Endothelial cell of umbilical vein (primary cell): Measurements from ENCODE around the gene TFF2. TPM values are rescaled to one million over a fixed set of nuclear protein-coding genes. Genes with fewer than 3 reads are reported as not detected.

Experiments used
- BruUV-seq: library from RNA; stranded (reverse); fragments of 400-500 nt; replicated peaks from 2 replicates; lab custom pipeline; 2021; lab: Mats Ljungman, UMichigan
- CTCF ChIA-PET: fragments of 300-600, 350-600 bp; sonication (Branson Sonifier 250); formaldehyde crosslinking; loops from one replicate; lab custom pipeline; 2021; ENCODE audit warnings: antibody characterized with exemption, inconsistent platforms; lab: Charles Lee
- POLR2A ChIA-PET: fragments of 300-600, 350-600 bp; sonication (Branson Sonifier 250); formaldehyde crosslinking; loops from one replicate; lab custom pipeline; 2021; ENCODE audit warnings: antibody characterized with exemption, inconsistent platforms; lab: Charles Lee
- DNase-seq: peaks from one replicate; pipeline ENCODE4 v3.0.0-alpha.2; 2011; ENCODE audit warnings: low read depth, low spot score
- FAIRE-seq: peaks from 2 replicates; lab custom pipeline; 2011; peaks lifted over from hg19 to GRCh38; lab: Jason Lieb, UNC
- H2AFZ ChIP-seq: 2 replicates; pipeline ENCODE4 v1.6.0; 2012; ENCODE audit warnings: low read depth, low read length, control low read depth, inconsistent platforms
- H3K27ac ChIP-seq: 2 replicates; pipeline ENCODE4 v1.5.1; 2011; ENCODE audit warnings: low read depth, mild to moderate bottlenecking, control low read depth, low read length, moderate library complexity; ENCODE audit not compliant: insufficient read depth
- H3K27me3 ChIP-seq, 2 experiments: 2 replicates each; pipeline versions ENCODE4 v1.6.0 to v1.6.1; 2011; ENCODE audit warnings: low read length in 2 of 2, mixed read lengths in 1 of 2; ENCODE audit not compliant: control insufficient read depth in 2 of 2, insufficient read depth in 2 of 2
- H3K36me3 ChIP-seq, 2 experiments: 2 replicates in 1 of 2; 3 replicates in 1 of 2; pipeline ENCODE4 v1.5.1; 2011; ENCODE audit warnings: low read length in 2 of 2, mild to moderate bottlenecking in 1 of 2, moderate library complexity in 1 of 2; ENCODE audit not compliant: control insufficient read depth in 2 of 2, insufficient read depth in 2 of 2; ENCODE audit errors: extremely low read depth in 1 of 2
- H3K4me1 ChIP-seq: 3 replicates; pipeline ENCODE4 v1.5.1; 2011; ENCODE audit warnings: mild to moderate bottlenecking, low read length; ENCODE audit not compliant: control insufficient read depth, insufficient read depth; ENCODE audit errors: extremely low read depth
- H3K4me2 ChIP-seq: 2 replicates; pipeline ENCODE4 v1.6.1; 2011; ENCODE audit warnings: low read length, control low read depth, mixed read lengths; ENCODE audit not compliant: insufficient read depth
- H3K4me3 ChIP-seq, 3 experiments: fragments of 200-600 bp in 1 of 3; sonication (generic), shearing (Covaris generic) in 1 of 3; replicated peaks in 1 of 3; 2 replicates each; pipeline ENCODE4 v1.5.1; 2011 to 2016; ENCODE audit warnings: control low read depth in 3 of 3, low read length in 3 of 3, mild to moderate bottlenecking in 2 of 3, inconsistent platforms in 1 of 3, low read depth in 1 of 3, moderate library complexity in 1 of 3; ENCODE audit not compliant: insufficient read depth in 1 of 3
- H3K79me2 ChIP-seq: 2 replicates; pipeline ENCODE4 v1.6.0; 2012; ENCODE audit warnings: low read length, inconsistent platforms; ENCODE audit not compliant: control insufficient read depth, insufficient read depth
- H3K9ac ChIP-seq: replicated peaks from 2 replicates; pipeline ENCODE3; 2011; ENCODE audit warnings: low read length, control low read depth; ENCODE audit not compliant: insufficient read depth; ENCODE audit errors: extremely low read depth
- H3K9me1 ChIP-seq: replicated peaks from 3 replicates; pipeline ENCODE4 v1.6.0; 2011; ENCODE audit warnings: mild to moderate bottlenecking, low read length; ENCODE audit not compliant: control insufficient read depth, insufficient read depth; ENCODE audit errors: extremely low read depth
- H3K9me3 ChIP-seq: replicated peaks from 2 replicates; pipeline ENCODE4 v1.5.1; 2012; ENCODE audit warnings: low read length, inconsistent platforms; ENCODE audit not compliant: control insufficient read depth, insufficient read depth
- H4K20me1 ChIP-seq: replicated peaks from 2 replicates; pipeline ENCODE3; 2011; ENCODE audit warnings: mild to moderate bottlenecking, low read length; ENCODE audit not compliant: control insufficient read depth, insufficient read depth; ENCODE audit errors: extremely low read depth
- CTCF ChIP-seq, 2 donors: IDR thresholded peaks; 1 replicate in 1 of 2; 2 replicates in 1 of 2; pipeline ENCODE4 v1.5.1; 2011; ENCODE audit warnings: low read length in 2 of 2, mild to moderate bottlenecking in 2 of 2, moderate library complexity in 2 of 2, control low read depth in 1 of 2, inconsistent platforms in 1 of 2, low read depth in 1 of 2; ENCODE audit not compliant: insufficient read depth in 1 of 2; ENCODE audit errors: extremely low read depth in 1 of 2
- EZH2 ChIP-seq: IDR thresholded peaks from 2 replicates; pipeline ENCODE4 v1.6.1; 2012; ENCODE audit warnings: borderline replicate concordance, low read depth, mild to moderate bottlenecking, moderate library complexity, low read length, inconsistent platforms; ENCODE audit not compliant: severe bottlenecking
- FOS ChIP-seq: IDR thresholded peaks from 2 replicates; pipeline ENCODE4 v1.6.1; 2011; ENCODE audit warnings: mild to moderate bottlenecking, low read length, moderate library complexity, borderline replicate concordance; ENCODE audit not compliant: insufficient read depth
- GATA2 ChIP-seq: IDR thresholded peaks from 2 replicates; pipeline ENCODE4 v1.7.0; 2011; ENCODE audit warnings: low read depth, mild to moderate bottlenecking, moderate library complexity, mixed read lengths, low read length; ENCODE audit not compliant: insufficient read length, insufficient read depth
- JUN ChIP-seq: IDR thresholded peaks from 2 replicates; pipeline ENCODE4 v1.6.1; 2011; ENCODE audit warnings: borderline replicate concordance, low read depth; ENCODE audit not compliant: insufficient read length, insufficient read depth
- MAX ChIP-seq: IDR thresholded peaks from 2 replicates; pipeline ENCODE4 v1.6.1; 2011; ENCODE audit not compliant: insufficient read depth, insufficient read length
- MYC ChIP-seq: IDR thresholded peaks from one replicate; pipeline ENCODE4 v1.6.1; 2011; ENCODE audit warnings: mild to moderate bottlenecking, low read depth, low read length
- POLR2A ChIP-seq: IDR thresholded peaks from 2 replicates; pipeline ENCODE4 v1.6.1; 2012; ENCODE audit warnings: low read depth, mild to moderate bottlenecking, control low read depth, low read length
- POLR2AphosphoS5 ChIP-seq: IDR thresholded peaks from 2 replicates; pipeline ENCODE4 v1.6.1; 2012; ENCODE audit warnings: low read depth, mild to moderate bottlenecking, control low read depth, low read length, moderate library complexity; ENCODE audit not compliant: insufficient read depth
- dilution Hi-C: fragments of 300-500 bp; cut with MboI; formaldehyde crosslinking; loops from one replicate; pipeline ENCODE4 v1.15.0; 2019; ENCODE audit warnings: low sequenced_read_pairs; ENCODE audit not compliant: extremely low pct_ligation_motif_present
- intact Hi-C: fragments of 100-400 bp; cut with micrococcal nuclease; formaldehyde crosslinking; loops from one replicate; pipeline ENCODE4 v1.10.0; 2022
- polyA plus RNA-seq, 4 experiments: library from polyadenylated mRNA; depleted of rRNA in 3 of 4; stranded (reverse) in 3 of 4; unstranded in 1 of 4; fragments of >200 nt; gene quantifications; 2 replicates each; pipeline versions ENCODE4 v1.2.1 to v1.2.3, GENCODE V29; 2011 to 2012; ENCODE audit warnings: missing spikeins in 1 of 4
- total RNA-seq: library from RNA; stranded (reverse); gene quantifications from 2 replicates; pipeline ENCODE4 v1.2.3, GENCODE V29; 2021

TFF2 gene
- total and polyA plus RNA-seq, 2 donors (not counting 3 experiments of a cell fraction or from before 2014, with no cell fraction given) = not detected

- no peak overlapping the region for H3K27ac ChIP-seq
- ChIA-PET POLR2A (no interaction called here), CTCF (no interaction called here)
- intact Hi-C loops (no loop called here), dilution Hi-C loops (no loop called here)
- H3K9me3 ChIP-seq = no peaks in the 10 kb centered on the region
- H3K4me2 ChIP-seq = no peak overlapping the region
- H2AFZ ChIP-seq = no peak overlapping the region
- H3K9ac ChIP-seq = no peak overlapping the region
- DNase-seq = no peak
- no peaks in the 10 kb centered on the region for H4K20me1 ChIP-seq
- H3K27me3 ChIP-seq = peaks cover 2 to 29% of the 10 kb centered on the region in 2 experiments
- TF ChIP-seq MAX (no peak), POLR2AphosphoS5 (no peak), GATA2 (no peak), POLR2A (no peak)
- H3K79me2 ChIP-seq = no peaks in the 10 kb centered on the region
- no peak for FAIRE-seq
- H3K4me3 ChIP-seq = no peak overlapping the region
- no peaks in the 10 kb centered on the region for H3K9me1 ChIP-seq
- no TSS peak for BruUV-seq
- no peaks in the 10 kb centered on the region for H3K4me1 ChIP-seq
- H3K36me3 ChIP-seq = no peaks in the 10 kb centered on the region
Observed at GRCh38 chr21:42395302-42395701, 44.5 kb upstream of the TFF2 start.

- Histone ChIP-seq H3K4me1 (no peaks in the 10 kb centered on the region), H3K9ac (no peak overlapping the region), H3K27me3 (peaks cover 2 to 36% of the 10 kb centered on the region in 2 experiments), H3K27ac (no peak overlapping the region), H3K9me3 (no peaks in the 10 kb centered on the region), H2AFZ (no peak overlapping the region), H3K4me3 (no peak overlapping the region), H3K36me3 (no peaks in the 10 kb centered on the region), H3K9me1 (no peaks in the 10 kb centered on the region), H3K4me2 (peak overlapping the region; percentile 22), H4K20me1 (no peaks in the 10 kb centered on the region), H3K79me2 (no peaks in the 10 kb centered on the region)
- ChIA-PET POLR2A (no interaction called here), CTCF (interaction anchor here (1.1 to 2.2 kb wide), 4 partner anchors 11 to 248 kb away, joined by 3 to 7 read pairs (median 6); no protein-coding TSS in a partner anchor)
- DNase-seq (no peak), FAIRE-seq (no peak)
- dilution Hi-C loops (no loop called here), intact Hi-C loops (no loop called here)
- BruUV-seq = no TSS peak
- no peak for TF ChIP-seq JUN
- TF ChIP-seq MYC = no peak
- TF ChIP-seq FOS = no peak
- TF ChIP-seq MAX = no peak
- no peak for TF ChIP-seq POLR2AphosphoS5
- no peak for TF ChIP-seq POLR2A
- TF ChIP-seq CTCF (IDR thresholded peaks at IDR 0.05; ENCODE audit: extremely low read depth in 1 of 2, insufficient read depth in 1 of 2, low read depth in 1 of 2, low read length in 2 of 2) = no peak
- no peak for TF ChIP-seq EZH2
- TF ChIP-seq GATA2 = no peak
Observed at GRCh38 chr21:42393443-42393950, 42.7 kb upstream of the TFF2 start.
